ENCODE results near the gene TFAM. TPM values are rescaled to one million over a fixed set of nuclear protein-coding genes. Genes with fewer than 3 reads are reported as not detected.

TFAM gene
- total RNA-seq = 99.9 and 106 TPM in 2 replicates

DNA sequence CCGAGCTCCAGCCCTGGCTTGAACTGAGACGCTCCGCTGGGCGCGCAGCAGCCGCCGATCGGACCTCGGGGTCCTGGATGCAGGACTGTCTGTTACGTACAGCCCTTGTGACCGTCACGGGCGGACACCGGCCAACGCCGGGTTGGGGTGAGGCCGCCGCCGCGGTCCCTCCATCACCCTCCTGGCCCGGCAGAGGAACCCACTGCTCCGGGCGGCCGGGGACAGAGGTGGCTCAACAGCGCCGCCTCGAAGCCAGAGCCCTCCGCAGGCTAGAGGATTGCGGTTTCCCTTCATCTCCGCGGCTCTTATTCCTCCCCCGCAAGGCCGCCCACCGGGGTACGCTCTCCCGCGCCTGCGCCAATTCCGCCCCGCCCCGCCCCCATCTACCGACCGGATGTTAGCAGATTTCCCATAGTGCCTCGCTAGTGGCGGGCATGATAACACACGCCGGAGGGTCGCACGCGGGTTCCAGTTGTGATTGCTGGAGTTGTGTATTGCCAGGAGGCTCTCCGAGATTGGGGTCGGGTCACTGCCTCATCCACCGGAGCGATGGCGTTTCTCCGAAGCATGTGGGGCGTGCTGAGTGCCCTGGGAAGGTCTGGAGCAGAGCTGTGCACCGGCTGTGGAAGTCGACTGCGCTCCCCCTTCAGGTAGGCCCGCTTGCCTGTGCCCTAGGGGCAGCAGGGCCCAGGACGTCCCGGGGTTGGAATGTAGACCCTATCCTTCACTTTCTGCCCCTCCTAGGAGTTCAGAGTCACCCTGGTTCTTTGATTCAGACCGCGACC lies at the start of gene TFAM:
TFAM (plus strand) TSS at position 412 of the 785 bp plus-strand sequence; CDS start at position 550, 138 bp downstream.
- peaks cover 2% of the 10 kb centered on the region for H3K27me3 Mint-ChIP-seq (ENCODE audit: insufficient read depth)
- H3K4me1 Mint-ChIP-seq (ENCODE audit: low read depth) = peaks cover 51% of the 10 kb centered on the region
- peak within 1 kb of the TSS; percentile 98 for H3K27ac Mint-ChIP-seq

GRCh38 chr10:58336242-58336641 lies 49.0 kb upstream of the TFAM start:
- peak overlapping the region; percentile 92 for H3K4me3 Mint-ChIP-seq
- H3K9me3 Mint-ChIP-seq = no peaks in the 10 kb centered on the region
- no peak for DNase-seq (ENCODE audit: low spot score)
- intact Hi-C loops (cut with micrococcal nuclease) = no loop called here
- no peak overlapping the region for H3K27ac Mint-ChIP-seq
- H3K36me3 Mint-ChIP-seq (ENCODE audit: low read depth) = peaks cover 7% of the 10 kb centered on the region
- H3K27me3 Mint-ChIP-seq (ENCODE audit: insufficient read depth) = peaks cover 4% of the 10 kb centered on the region
- H3K4me1 Mint-ChIP-seq (ENCODE audit: low read depth) = peaks cover 23% of the 10 kb centered on the region

More for the DNA sequence above, at the start of gene TFAM:
- Mint-ChIP-seq H3K4me3 (peak within 1 kb of the TSS; percentile 99), H3K9me3 (no peaks in the 10 kb centered on the region), H3K36me3 (ENCODE audit: low read depth) (peaks cover 22% of the 10 kb centered on the region)
- intact Hi-C loops (cut with micrococcal nuclease) = loop anchor here (1.0 to 2.0 kb wide), 7 partner anchors 16 to 1496 kb away; no protein-coding TSS in a partner anchor
- peak; percentile 92 for DNase-seq (ENCODE audit: low spot score)

GRCh38 chr10:58341422-58341821 lies 43.8 kb upstream of the TFAM start:
- Mint-ChIP-seq H3K9me3 (no peaks in the 10 kb centered on the region), H3K27me3 (ENCODE audit: insufficient read depth) (no peaks in the 10 kb centered on the region), H3K4me3 (no peak overlapping the region), H3K36me3 (ENCODE audit: low read depth) (peaks cover 7% of the 10 kb centered on the region), H3K27ac (no peak overlapping the region), H3K4me1 (ENCODE audit: low read depth) (peaks cover 13% of the 10 kb centered on the region)
- DNase-seq (ENCODE audit: low spot score) = no peak
- intact Hi-C loops (cut with micrococcal nuclease) = no loop called here

GRCh38 chr10:58341947-58342346 lies 43.3 kb upstream of the TFAM start:
- H3K27ac Mint-ChIP-seq = no peak overlapping the region
- no peak for DNase-seq (ENCODE audit: low spot score)
- no peaks in the 10 kb centered on the region for H3K27me3 Mint-ChIP-seq (ENCODE audit: insufficient read depth)
- intact Hi-C loops (cut with micrococcal nuclease) = no loop called here
- H3K9me3 Mint-ChIP-seq = no peaks in the 10 kb centered on the region
- H3K4me1 Mint-ChIP-seq (ENCODE audit: low read depth) = peaks cover 9% of the 10 kb centered on the region
- no peak overlapping the region for H3K4me3 Mint-ChIP-seq
- H3K36me3 Mint-ChIP-seq (ENCODE audit: low read depth) = peaks cover 9% of the 10 kb centered on the region

GRCh38 chr10:58347967-58348366 lies 37.2 kb upstream of the TFAM start:
- DNase-seq (ENCODE audit: low spot score) = no peak
- intact Hi-C loops (cut with micrococcal nuclease) = no loop called here
- H3K36me3 Mint-ChIP-seq (ENCODE audit: low read depth) = peaks cover 7% of the 10 kb centered on the region

DNA sequence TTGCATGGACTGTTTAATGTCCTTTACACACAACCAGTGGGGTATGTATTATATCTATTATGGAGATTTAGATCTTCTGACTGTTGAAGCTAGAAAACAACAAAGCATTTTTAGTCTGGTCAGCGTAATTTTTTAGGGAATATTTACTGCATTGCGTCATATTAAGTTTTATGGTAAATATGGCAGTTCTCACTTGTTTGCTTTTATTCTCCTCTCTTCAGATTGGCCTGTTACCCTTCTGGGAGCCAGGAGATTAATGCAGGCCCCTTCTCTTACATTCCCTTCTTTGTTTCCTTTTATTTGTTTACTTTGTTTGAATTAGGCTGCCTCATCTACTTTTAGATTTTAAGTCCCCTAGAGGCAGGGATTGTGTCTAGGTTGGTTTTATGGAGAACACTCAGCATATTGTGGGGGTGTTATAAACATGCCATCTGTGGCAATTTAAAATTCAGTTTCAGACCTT lies 36.6 kb upstream of the TFAM start:
- peaks cover 7% of the 10 kb centered on the region for H3K36me3 Mint-ChIP-seq (ENCODE audit: low read depth)
- no peaks in the 10 kb centered on the region for H3K27me3 Mint-ChIP-seq (ENCODE audit: insufficient read depth)
- no peaks in the 10 kb centered on the region for H3K9me3 Mint-ChIP-seq
- H3K4me3 Mint-ChIP-seq = no peak overlapping the region
- intact Hi-C loops (cut with micrococcal nuclease) = no loop called here
- no peak overlapping the region for H3K27ac Mint-ChIP-seq
- H3K4me1 Mint-ChIP-seq (ENCODE audit: low read depth) = no peaks in the 10 kb centered on the region
- DNase-seq (ENCODE audit: low spot score) = no peak

More at GRCh38 chr10:58347967-58348366, 37.2 kb upstream of the TFAM start:
- no peaks in the 10 kb centered on the region for H3K27me3 Mint-ChIP-seq (ENCODE audit: insufficient read depth)
- H3K4me3 Mint-ChIP-seq = no peak overlapping the region
- H3K4me1 Mint-ChIP-seq (ENCODE audit: low read depth) = no peaks in the 10 kb centered on the region
- H3K27ac Mint-ChIP-seq = no peak overlapping the region
- no peaks in the 10 kb centered on the region for H3K9me3 Mint-ChIP-seq

- H3K4me1 Mint-ChIP-seq (ENCODE audit: low read depth) = no peaks in the 10 kb centered on the region
- H3K9me3 Mint-ChIP-seq = no peaks in the 10 kb centered on the region
- H3K27me3 Mint-ChIP-seq (ENCODE audit: insufficient read depth) = no peaks in the 10 kb centered on the region
- no peak overlapping the region for H3K4me3 Mint-ChIP-seq
- intact Hi-C loops (cut with micrococcal nuclease) = no loop called here
- no peak overlapping the region for H3K27ac Mint-ChIP-seq
- H3K36me3 Mint-ChIP-seq (ENCODE audit: low read depth) = peaks cover 6% of the 10 kb centered on the region
- no peak for DNase-seq (ENCODE audit: low spot score)
Measured at GRCh38 chr10:58350023-58350422, 35.2 kb upstream of the TFAM start.

- Mint-ChIP-seq H3K9me3 (no peaks in the 10 kb centered on the region), H3K27me3 (ENCODE audit: insufficient read depth) (no peaks in the 10 kb centered on the region), H3K27ac (no peak overlapping the region), H3K4me1 (ENCODE audit: low read depth) (no peaks in the 10 kb centered on the region), H3K4me3 (no peak overlapping the region), H3K36me3 (ENCODE audit: low read depth) (peaks cover 4% of the 10 kb centered on the region)
- no peak for DNase-seq (ENCODE audit: low spot score)
- intact Hi-C loops (cut with micrococcal nuclease) = no loop called here
Measured at GRCh38 chr10:58350619-58351323, 34.4 kb upstream of the TFAM start.

- no peaks in the 10 kb centered on the region for H3K27me3 Mint-ChIP-seq (ENCODE audit: insufficient read depth)
- H3K4me3 Mint-ChIP-seq = no peak overlapping the region
- no peak overlapping the region for H3K27ac Mint-ChIP-seq
- no peaks in the 10 kb centered on the region for H3K36me3 Mint-ChIP-seq (ENCODE audit: low read depth)
- no peaks in the 10 kb centered on the region for H3K4me1 Mint-ChIP-seq (ENCODE audit: low read depth)
- intact Hi-C loops (cut with micrococcal nuclease) = no loop called here
- no peak for DNase-seq (ENCODE audit: low spot score)
- H3K9me3 Mint-ChIP-seq = no peaks in the 10 kb centered on the region
Measured at GRCh38 chr10:58351616-58352578, 33.3 kb upstream of the TFAM start.

DNA sequence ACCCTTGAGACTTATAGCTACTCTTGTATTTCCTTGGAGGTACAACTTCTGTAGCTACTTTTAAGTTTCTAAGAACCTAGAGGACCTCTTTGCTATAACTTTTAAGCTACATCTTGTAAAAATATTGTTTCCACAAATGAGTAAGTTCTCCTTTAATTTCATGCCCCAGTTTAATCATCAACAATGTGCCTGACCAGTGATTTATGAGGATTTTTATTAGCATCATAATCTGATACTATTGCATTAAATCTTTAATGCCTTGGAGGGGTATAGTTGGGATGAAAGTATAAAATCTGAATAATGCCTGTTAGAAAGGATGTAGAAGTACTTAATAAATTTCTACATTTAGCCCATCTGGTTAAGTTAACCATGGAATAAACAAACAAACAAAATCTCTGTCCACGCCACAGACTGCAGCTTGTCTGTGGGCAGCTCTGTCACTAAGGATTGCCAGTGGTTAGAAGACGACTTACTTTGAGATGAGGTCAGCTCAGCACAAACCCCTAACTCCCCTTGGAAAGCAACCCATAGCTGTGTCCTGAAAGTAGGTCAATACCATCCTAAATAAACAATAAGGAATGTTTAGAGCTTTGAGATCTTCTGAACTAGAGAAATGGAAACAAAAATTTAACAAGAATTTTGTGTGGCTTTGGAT lies 32.1 kb upstream of the TFAM start:
- Mint-ChIP-seq H3K27ac (no peak overlapping the region), H3K36me3 (ENCODE audit: low read depth) (no peaks in the 10 kb centered on the region), H3K4me1 (ENCODE audit: low read depth) (no peaks in the 10 kb centered on the region), H3K9me3 (no peaks in the 10 kb centered on the region), H3K4me3 (no peak overlapping the region), H3K27me3 (ENCODE audit: insufficient read depth) (no peaks in the 10 kb centered on the region)
- DNase-seq (ENCODE audit: low spot score) = no peak
- intact Hi-C loops (cut with micrococcal nuclease) = no loop called here

- intact Hi-C loops (cut with micrococcal nuclease) = no loop called here
Measured at GRCh38 chr10:58356756-58357155, 28.5 kb upstream of the TFAM start.

GRCh38 chr10:58358314-58358933 lies 26.8 kb upstream of the TFAM start:
- H3K27ac Mint-ChIP-seq = no peak overlapping the region
- intact Hi-C loops (cut with micrococcal nuclease) = no loop called here

More at GRCh38 chr10:58356756-58357155, 28.5 kb upstream of the TFAM start:
- Mint-ChIP-seq H3K27me3 (ENCODE audit: insufficient read depth) (no peaks in the 10 kb centered on the region), H3K9me3 (no peaks in the 10 kb centered on the region), H3K4me3 (no peak overlapping the region), H3K27ac (no peak overlapping the region), H3K36me3 (ENCODE audit: low read depth) (peaks cover 8% of the 10 kb centered on the region), H3K4me1 (ENCODE audit: low read depth) (peaks cover 15% of the 10 kb centered on the region)
- no peak for DNase-seq (ENCODE audit: low spot score)

More at GRCh38 chr10:58358314-58358933, 26.8 kb upstream of the TFAM start:
- DNase-seq (ENCODE audit: low spot score) = no peak
- H3K4me3 Mint-ChIP-seq = no peak overlapping the region
- peaks cover 15% of the 10 kb centered on the region for H3K4me1 Mint-ChIP-seq (ENCODE audit: low read depth)
- H3K36me3 Mint-ChIP-seq (ENCODE audit: low read depth) = peaks cover 10% of the 10 kb centered on the region
- no peaks in the 10 kb centered on the region for H3K27me3 Mint-ChIP-seq (ENCODE audit: insufficient read depth)
- H3K9me3 Mint-ChIP-seq = no peaks in the 10 kb centered on the region
